Activated CD8-positive, alpha-beta memory T cell treated with anti-CD3 and anti-CD28 coated beads, Interleukin-2, amount 10 ng/mL, durations not matched to agents 7 days and 5 days (primary cell): ENCODE measurements around the gene ADAMTS2. TPM values are rescaled to one million over a fixed set of nuclear protein-coding genes. Genes with fewer than 3 reads are reported as not detected.

Experiments
- ATAC-seq: fragments of 150-1000 bp; cut with Tn5 transposase; one replicate; pipeline ENCODE4 v1.10.0; 2021; ENCODE audit warnings: moderate library complexity
- CTCF ChIA-PET: fragments of 350-600 bp; sonication (Branson Sonifier 250); formaldehyde crosslinking; loops from one replicate; lab custom pipeline; 2021; ENCODE audit warnings: antibody characterized with exemption; lab: Charles Lee
- DNase-seq: peaks from one replicate; pipeline ENCODE4 v3.0.0-alpha.2; 2020
- H3K27ac Mint-ChIP-seq: one replicate; pipeline ENCODE4 v1.8.0; 2021; ENCODE audit warnings: mild to moderate bottlenecking, mixed read lengths
- H3K27me3 Mint-ChIP-seq: one replicate; pipeline ENCODE4 v1.8.0; 2021; ENCODE audit warnings: mixed read lengths
- H3K36me3 Mint-ChIP-seq: one replicate; pipeline ENCODE4 v1.8.0; 2021; ENCODE audit warnings: mild to moderate bottlenecking, mixed read lengths
- H3K4me1 Mint-ChIP-seq: one replicate; pipeline ENCODE4 v1.8.0; 2021; ENCODE audit warnings: mixed read lengths
- H3K4me3 Mint-ChIP-seq: one replicate; pipeline ENCODE4 v1.8.0; 2021; ENCODE audit warnings: mild to moderate bottlenecking, moderate library complexity, mixed read lengths
- H3K9me3 Mint-ChIP-seq: one replicate; pipeline ENCODE4 v1.8.0; 2022; ENCODE audit warnings: low read depth, mixed read lengths
- total RNA-seq, 2 experiments: library from RNA; stranded (reverse); gene quantifications; one replicate each; pipeline ENCODE4 v1.2.3, GENCODE V29; 2021

Gene ADAMTS2
- total RNA-seq, 2 experiments from 2014 or later: not detected

DNA sequence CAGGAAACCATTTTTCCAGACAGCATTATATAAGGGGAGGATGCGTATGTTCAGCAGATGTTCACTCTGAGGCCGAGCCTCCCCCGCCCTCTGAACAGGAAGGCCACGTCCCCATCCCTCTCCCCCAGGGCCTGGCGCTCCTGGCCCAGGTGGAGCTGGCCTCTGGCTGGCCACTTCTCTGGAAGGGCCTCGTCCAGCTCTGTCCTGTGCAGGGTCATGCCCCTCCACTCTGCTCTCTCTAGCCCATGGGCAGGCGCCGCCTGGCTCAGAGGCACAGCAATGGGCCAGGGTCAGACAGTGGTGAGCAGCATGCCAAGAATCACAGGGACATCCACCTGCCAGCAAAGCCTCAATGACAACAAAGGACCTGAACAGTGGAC, 34.2 kb downstream of the ADAMTS2 start:
- H3K36me3 Mint-ChIP-seq: no peaks in the 10 kb centered on the region
- no peaks in the 10 kb centered on the region for H3K4me1 Mint-ChIP-seq
- CTCF ChIA-PET: no interaction called here
- H3K9me3 Mint-ChIP-seq: no peaks in the 10 kb centered on the region
- H3K4me3 Mint-ChIP-seq: no peak overlapping the region
- H3K27ac Mint-ChIP-seq: no peak overlapping the region
- no peaks in the 10 kb centered on the region for H3K27me3 Mint-ChIP-seq
- ATAC-seq (no peak), DNase-seq (no peak)

DNA sequence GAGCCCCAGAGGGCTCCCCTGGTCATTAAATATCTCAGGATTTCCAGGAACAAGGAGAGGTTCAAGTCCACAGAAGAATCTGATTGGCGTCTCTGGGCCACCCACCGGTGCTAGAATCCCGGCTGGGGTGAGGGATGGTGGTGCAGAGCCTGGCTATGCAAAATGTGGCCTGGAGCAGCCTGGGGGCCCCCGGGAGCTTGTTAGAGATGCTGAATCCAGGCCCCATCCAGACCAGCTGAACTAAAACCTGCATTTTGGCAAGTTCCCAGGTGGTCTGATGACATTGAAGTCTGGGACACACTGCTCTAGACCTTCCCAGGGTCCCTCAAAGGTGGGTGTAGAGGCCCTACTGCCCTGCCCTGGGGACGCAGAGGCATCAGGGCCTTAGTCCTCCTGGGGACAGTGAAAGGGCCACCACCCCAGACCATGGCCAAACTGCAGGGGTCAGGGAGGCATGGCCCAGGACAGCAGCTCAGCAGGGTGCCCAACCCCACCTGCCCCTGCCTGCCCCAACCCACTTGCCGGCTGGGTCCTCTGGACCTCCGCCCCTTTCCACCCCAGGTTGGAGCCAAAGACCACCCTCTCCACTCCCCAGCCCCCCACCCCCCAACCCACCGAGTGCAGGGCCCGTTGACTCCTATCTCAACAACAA, 34.7 kb downstream of the ADAMTS2 start:
- CTCF ChIA-PET: no interaction called here
- no peaks in the 10 kb centered on the region for H3K27me3 Mint-ChIP-seq
- no peaks in the 10 kb centered on the region for H3K9me3 Mint-ChIP-seq
- no peaks in the 10 kb centered on the region for H3K4me1 Mint-ChIP-seq
- H3K4me3 Mint-ChIP-seq: no peak overlapping the region
- H3K27ac Mint-ChIP-seq: no peak overlapping the region
- no peaks in the 10 kb centered on the region for H3K36me3 Mint-ChIP-seq
- DNase-seq (no peak), ATAC-seq (no peak)

- no peaks in the 10 kb centered on the region for H3K27me3 Mint-ChIP-seq
- no peak overlapping the region for H3K27ac Mint-ChIP-seq
- CTCF ChIA-PET: no interaction called here
- no peak for DNase-seq
- no peaks in the 10 kb centered on the region for H3K36me3 Mint-ChIP-seq
- no peaks in the 10 kb centered on the region for H3K4me1 Mint-ChIP-seq
- H3K4me3 Mint-ChIP-seq: no peak overlapping the region
- H3K9me3 Mint-ChIP-seq: peaks cover 2% of the 10 kb centered on the region
- ATAC-seq: no peak
Measured at GRCh38 chr5:179309751-179310320, 35.4 kb downstream of the ADAMTS2 start.

DNA sequence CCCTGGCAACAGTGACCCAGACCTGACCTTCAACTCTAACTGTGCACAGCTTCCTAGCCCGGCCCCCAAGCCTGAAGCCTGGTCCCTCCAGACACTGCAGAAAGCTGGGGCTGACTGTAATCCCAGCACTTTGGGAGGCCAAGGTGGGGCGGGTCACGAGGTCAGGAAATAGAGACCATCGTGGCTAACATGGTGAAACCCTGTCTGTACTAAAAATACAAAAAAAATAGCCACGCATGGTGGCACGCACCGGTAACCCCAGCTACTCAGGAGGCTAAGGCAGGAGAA, 35.9 kb downstream of the ADAMTS2 start:
- Mint-ChIP-seq H3K27me3 (no peaks in the 10 kb centered on the region), H3K9me3 (peaks cover 2% of the 10 kb centered on the region), H3K4me3 (no peak overlapping the region), H3K36me3 (no peaks in the 10 kb centered on the region), H3K27ac (no peak overlapping the region), H3K4me1 (no peaks in the 10 kb centered on the region)
- CTCF ChIA-PET: no interaction called here
- no peak for ATAC-seq
- DNase-seq: no peak

GRCh38 chr5:179308563-179309382, 36.5 kb downstream of the ADAMTS2 start:
- Mint-ChIP-seq H3K27me3 (no peaks in the 10 kb centered on the region), H3K4me1 (no peaks in the 10 kb centered on the region), H3K36me3 (no peaks in the 10 kb centered on the region), H3K27ac (no peak overlapping the region), H3K9me3 (peaks cover 2% of the 10 kb centered on the region), H3K4me3 (no peak overlapping the region)
- CTCF ChIA-PET: no interaction called here
- ATAC-seq (no peak), DNase-seq (no peak)

DNA sequence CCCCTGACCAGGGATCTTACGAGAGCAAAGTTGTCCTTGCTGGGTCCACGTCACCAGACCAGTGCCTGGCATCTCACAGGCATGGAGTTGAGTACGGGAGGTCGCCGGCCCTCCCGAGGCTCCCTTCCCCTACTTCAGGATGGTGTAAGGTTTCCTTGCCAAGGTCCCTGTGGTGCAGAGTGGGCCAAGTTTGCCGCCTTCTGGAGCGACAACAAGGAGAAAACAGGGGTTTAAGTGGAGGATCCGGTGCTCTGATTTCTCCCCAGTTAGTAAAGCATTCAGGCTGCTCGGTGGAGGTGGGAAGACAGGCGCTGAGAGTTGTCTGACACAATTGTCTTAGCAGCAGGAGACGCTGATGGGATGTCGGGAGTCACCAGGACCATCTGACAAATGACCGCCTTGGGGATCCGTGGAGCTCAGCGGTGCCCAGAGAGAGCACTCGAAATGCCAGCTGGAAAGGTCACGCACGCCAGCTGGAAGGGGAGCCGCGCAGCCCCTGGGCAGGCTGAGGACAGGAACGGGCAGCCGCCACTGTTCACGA, 37.3 kb downstream of the ADAMTS2 start:
- CTCF ChIA-PET: no interaction called here
- Mint-ChIP-seq H3K27ac (no peak overlapping the region), H3K9me3 (peaks cover 2% of the 10 kb centered on the region), H3K4me3 (no peak overlapping the region), H3K27me3 (no peaks in the 10 kb centered on the region), H3K36me3 (no peaks in the 10 kb centered on the region), H3K4me1 (no peaks in the 10 kb centered on the region)
- ATAC-seq (no peak), DNase-seq (no peak)

- H3K27ac Mint-ChIP-seq: no peak overlapping the region
- ATAC-seq (no peak), DNase-seq (no peak)
- no peak overlapping the region for H3K4me3 Mint-ChIP-seq
- no peaks in the 10 kb centered on the region for H3K4me1 Mint-ChIP-seq
- H3K36me3 Mint-ChIP-seq: no peaks in the 10 kb centered on the region
- CTCF ChIA-PET: no interaction called here
- H3K9me3 Mint-ChIP-seq: peaks cover 2% of the 10 kb centered on the region
- H3K27me3 Mint-ChIP-seq: no peaks in the 10 kb centered on the region
Measured at GRCh38 chr5:179307013-179307800, 38.1 kb downstream of the ADAMTS2 start.

DNA sequence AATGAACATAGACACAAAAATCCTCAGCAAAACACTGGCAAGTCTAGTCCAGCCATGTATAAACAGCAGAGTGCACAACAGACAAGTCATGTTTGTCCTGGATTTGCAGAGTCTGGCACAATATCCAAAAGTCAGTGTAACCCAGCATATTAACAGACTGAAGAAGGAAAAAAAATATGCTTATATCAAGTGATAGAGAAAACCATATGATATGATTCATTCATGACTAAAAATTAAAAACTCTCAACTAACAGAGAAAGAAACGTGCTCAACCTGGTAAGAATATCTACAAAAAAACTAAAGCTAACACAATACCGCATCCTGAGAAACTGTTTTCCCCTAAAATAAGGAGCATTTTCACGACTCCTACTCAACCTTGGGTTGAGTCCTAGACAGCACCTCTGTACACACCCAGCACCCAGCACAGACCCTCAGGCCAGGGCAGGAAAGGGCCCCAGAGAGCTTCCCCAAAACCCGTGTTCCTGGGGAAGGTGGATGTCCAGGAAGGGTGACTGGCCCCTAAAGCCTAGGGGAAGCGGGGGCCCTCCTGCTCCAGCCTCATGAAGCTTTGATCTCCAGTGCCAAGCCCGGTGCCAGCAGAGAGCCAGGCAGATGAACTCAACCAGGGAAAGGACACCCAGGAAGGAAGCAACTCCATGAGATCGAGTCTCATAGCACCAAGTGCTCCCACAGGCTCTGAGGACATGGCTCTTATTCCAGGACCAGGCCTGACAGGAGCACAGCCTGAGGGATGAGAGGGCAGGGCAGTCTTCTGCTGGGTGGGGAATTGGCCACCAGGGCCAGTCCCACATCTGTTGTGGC, 38.9 kb downstream of the ADAMTS2 start:
- Mint-ChIP-seq H3K4me1 (no peaks in the 10 kb centered on the region), H3K27me3 (no peaks in the 10 kb centered on the region), H3K4me3 (no peak overlapping the region), H3K27ac (no peak overlapping the region), H3K36me3 (no peaks in the 10 kb centered on the region), H3K9me3 (peaks cover 2% of the 10 kb centered on the region)
- DNase-seq: no peak
- no peak for ATAC-seq
- CTCF ChIA-PET: no interaction called here

- Mint-ChIP-seq H3K4me3 (no peak overlapping the region), H3K27me3 (no peaks in the 10 kb centered on the region), H3K4me1 (no peaks in the 10 kb centered on the region), H3K27ac (no peak overlapping the region), H3K36me3 (no peaks in the 10 kb centered on the region), H3K9me3 (peaks cover 2% of the 10 kb centered on the region)
- no peak for ATAC-seq
- CTCF ChIA-PET: no interaction called here
- DNase-seq: no peak
Measured at GRCh38 chr5:179304871-179305270, 40.4 kb downstream of the ADAMTS2 start.

DNA sequence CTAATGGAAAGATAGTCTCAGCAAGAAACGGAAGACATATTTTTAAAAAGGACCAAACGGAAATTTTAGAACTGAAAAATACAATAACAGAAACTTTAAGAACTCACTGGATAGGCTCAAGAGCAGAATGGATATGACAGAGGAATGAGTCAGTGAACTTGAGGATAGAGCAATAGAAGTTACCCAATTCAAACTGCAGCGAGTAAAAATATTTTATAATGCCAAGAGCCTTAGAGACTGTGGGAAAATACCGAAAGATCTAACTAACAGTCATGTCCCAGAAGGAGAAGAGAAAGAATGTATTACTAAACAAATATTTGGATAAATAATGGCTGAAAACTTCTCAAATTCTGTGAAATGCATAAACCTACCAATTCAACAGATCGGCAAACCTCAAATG, 40.8 kb downstream of the ADAMTS2 start:
- Mint-ChIP-seq H3K4me1 (no peaks in the 10 kb centered on the region), H3K9me3 (peaks cover 2% of the 10 kb centered on the region), H3K27ac (no peak overlapping the region), H3K36me3 (no peaks in the 10 kb centered on the region), H3K4me3 (no peak overlapping the region), H3K27me3 (no peaks in the 10 kb centered on the region)
- ATAC-seq (no peak), DNase-seq (no peak)
- CTCF ChIA-PET: no interaction called here

DNA sequence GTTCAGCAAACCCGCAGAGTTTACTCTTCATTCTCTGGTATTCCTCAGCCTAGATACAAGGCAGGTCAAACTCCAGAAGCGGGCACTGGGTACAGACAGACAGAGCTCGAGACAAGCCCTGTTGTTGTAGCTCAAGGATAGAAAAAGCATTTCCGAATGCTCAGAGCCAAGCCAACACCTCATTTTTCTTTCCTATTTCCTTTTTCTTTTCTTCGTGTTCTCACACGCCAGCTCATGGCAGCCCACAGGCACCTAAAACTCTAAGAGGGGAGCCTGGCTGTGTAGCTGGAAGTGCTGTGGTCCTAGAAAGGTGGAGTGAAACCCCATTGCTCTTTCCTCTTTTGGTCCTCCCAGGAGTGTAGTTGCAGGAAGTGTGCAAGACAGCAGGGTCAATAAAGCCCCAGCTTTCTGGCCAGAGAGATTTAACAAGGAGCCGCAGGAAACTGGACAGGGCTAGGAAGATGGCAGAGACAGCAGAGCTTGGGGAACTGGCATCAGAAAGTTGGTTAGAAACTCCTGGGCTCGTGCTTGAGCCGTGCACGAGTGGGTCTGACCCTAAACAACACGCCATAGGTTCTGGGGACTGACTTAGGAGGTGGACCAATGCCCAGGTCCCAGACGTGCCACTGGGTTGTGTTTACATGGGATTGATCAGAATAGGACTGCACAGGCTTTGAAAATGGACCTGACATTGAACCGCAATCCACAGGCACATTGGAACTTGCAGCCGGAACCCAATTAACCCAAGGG, 41.6 kb downstream of the ADAMTS2 start:
- ATAC-seq: no peak
- no peak overlapping the region for H3K27ac Mint-ChIP-seq
- H3K4me1 Mint-ChIP-seq: no peaks in the 10 kb centered on the region
- no peaks in the 10 kb centered on the region for H3K36me3 Mint-ChIP-seq
- H3K4me3 Mint-ChIP-seq: no peak overlapping the region
- H3K9me3 Mint-ChIP-seq: peaks cover 2% of the 10 kb centered on the region
- CTCF ChIA-PET: no interaction called here
- no peaks in the 10 kb centered on the region for H3K27me3 Mint-ChIP-seq
- no peak for DNase-seq

- DNase-seq: no peak
- CTCF ChIA-PET: no interaction called here
- no peak for ATAC-seq
- Mint-ChIP-seq H3K4me1 (no peaks in the 10 kb centered on the region), H3K36me3 (no peaks in the 10 kb centered on the region), H3K27me3 (no peaks in the 10 kb centered on the region), H3K4me3 (no peak overlapping the region), H3K9me3 (peaks cover 2% of the 10 kb centered on the region), H3K27ac (no peak overlapping the region)
Measured at GRCh38 chr5:179302499-179303185, 42.6 kb downstream of the ADAMTS2 start.
